ENCODE results near the gene RBBP4.
"Not testable (repeated sequence)": the region's sequence is repeated elsewhere in the genome, so short reads cannot be mapped to it uniquely, and the experiment has no call there.

Gene RBBP4

DNA sequence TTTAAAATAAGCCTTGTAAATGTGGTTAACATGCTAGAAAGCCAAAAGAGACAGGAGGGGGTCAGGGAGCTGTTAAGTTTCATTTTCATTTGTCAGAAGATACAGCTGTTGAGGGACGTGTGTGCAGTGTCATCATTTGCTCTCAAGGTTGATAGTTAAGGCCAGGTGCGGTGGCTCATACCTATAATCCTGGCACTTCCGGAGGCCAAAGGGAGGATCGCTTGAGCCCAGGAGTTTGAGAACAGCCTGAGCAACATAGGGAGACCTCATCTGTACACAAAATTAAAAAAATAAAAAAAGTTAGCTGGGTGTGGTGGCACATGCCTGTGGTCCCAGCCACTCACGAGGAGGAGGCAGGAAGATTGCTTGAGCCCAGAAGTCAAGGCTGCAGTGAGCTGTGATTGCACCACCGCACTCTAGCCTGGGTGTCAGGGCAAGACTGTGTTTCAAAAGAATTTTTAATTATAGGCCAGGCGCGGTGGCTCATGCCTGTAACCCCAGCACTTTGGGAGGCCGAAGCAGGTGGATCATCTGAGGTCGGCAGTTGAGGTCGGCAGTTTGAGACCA is 23.3 kb upstream of the RBBP4 start:
- H3K9me3 Mint-ChIP-seq, result peaks cover 2% of the 10 kb centered on the region
- ATAC-seq, result peak; percentile 75
- peak overlapping the region; percentile 89 for H3K27ac Mint-ChIP-seq
- no peaks in the 10 kb centered on the region for H3K27me3 Mint-ChIP-seq
- H3K4me1 Mint-ChIP-seq, result peaks cover 35% of the 10 kb centered on the region
- H3K4me3 Mint-ChIP-seq, result peak overlapping the region; percentile 66
- H3K36me3 Mint-ChIP-seq, result peaks cover 52% of the 10 kb centered on the region

DNA sequence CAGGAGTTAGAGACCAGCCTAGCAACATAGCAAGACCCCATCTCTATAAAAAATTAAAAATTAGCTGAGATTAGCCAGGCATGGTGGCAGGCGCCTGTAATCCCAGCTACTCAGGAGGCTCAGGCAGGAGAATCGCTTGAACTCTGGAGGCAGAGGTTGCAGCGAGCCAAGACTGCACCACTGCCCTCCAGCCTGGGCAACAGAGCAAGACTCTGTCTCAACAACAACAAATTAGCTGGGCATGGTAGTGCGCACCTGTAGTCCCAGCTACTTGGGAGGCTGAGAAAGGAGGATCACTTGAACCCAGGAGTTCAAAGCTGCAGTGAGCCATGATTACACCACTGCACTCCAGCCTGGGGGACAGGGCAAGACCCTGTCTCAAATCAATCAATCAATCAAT is 20.8 kb upstream of the RBBP4 start:
- H3K9me3 Mint-ChIP-seq, H3K27me3 Mint-ChIP-seq, H3K4me3 Mint-ChIP-seq, H3K27ac Mint-ChIP-seq, ATAC-seq: not testable (repeated sequence)
- peaks cover 38% of the 10 kb centered on the region for H3K36me3 Mint-ChIP-seq
- peaks cover 17% of the 10 kb centered on the region for H3K4me1 Mint-ChIP-seq

DNA sequence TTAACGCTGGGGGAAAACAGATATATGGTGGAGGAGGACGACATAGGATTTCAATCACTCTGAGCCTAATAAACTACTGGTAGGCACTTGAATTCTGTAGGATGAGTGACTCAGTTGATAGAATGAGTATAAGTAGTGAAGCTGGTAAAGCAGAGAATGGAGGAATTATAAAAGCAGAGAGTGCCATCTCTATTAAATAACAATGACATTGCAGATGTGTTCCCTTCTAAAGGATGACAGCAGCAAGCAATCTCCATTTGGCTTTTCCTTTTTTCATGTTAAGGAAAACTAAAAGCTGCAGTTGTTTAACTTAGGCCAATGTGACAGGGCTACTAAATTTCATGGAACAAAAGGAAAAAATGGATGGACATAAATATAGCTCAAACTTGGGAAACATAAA is 18.2 kb upstream of the RBBP4 start:
- Mint-ChIP-seq H3K9me3 (no peaks in the 10 kb centered on the region), H3K27ac (no peak overlapping the region), H3K4me1 (peaks cover 20% of the 10 kb centered on the region)

DNA sequence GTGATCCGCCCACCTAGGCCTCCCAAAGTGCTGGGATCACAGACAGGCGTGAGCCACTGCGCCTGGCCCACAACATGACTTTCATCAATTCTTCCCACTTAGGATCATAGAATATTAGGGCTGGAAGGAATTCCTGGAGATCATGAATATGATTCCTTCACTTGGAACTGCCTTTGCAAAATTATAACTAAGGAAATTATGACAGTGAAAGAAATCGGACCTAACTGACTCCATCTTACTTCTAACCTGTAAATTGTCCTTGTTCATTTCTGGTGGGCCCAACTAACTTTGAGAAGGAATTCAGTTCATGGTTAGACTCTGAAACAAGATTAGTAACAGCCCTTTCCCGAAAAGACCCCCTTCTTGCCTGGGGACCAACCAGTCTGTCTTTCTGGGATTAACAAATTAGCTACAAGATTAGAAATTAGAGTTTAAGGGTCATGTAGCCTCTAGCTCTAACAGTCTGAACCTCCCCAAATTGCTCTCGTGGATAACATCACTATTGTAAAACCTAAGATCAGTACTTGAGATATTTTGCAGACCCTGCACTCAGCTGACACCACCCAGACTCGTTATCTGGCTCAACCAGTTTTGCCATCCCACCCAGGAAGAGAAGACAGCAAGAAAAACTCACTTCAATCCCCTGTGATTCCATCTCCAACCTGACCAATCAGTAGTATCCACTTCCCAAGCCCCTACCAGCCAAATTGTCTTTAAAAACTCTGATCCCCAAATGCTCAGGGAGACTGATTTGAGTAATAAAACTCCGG is 15.3 kb upstream of the RBBP4 start:
- no peak for ATAC-seq
- Mint-ChIP-seq H3K36me3 (peaks cover 34% of the 10 kb centered on the region), H3K4me1 (peaks cover 13% of the 10 kb centered on the region), H3K27ac (no peak overlapping the region), H3K27me3 (no peaks in the 10 kb centered on the region), H3K4me3 (no peak overlapping the region), H3K9me3 (no peaks in the 10 kb centered on the region)

More for the DNA sequence above, 18.2 kb upstream of the RBBP4 start:
- no peak for ATAC-seq
- Mint-ChIP-seq H3K4me3 (no peak overlapping the region), H3K36me3 (peaks cover 44% of the 10 kb centered on the region), H3K27me3 (no peaks in the 10 kb centered on the region)

DNA sequence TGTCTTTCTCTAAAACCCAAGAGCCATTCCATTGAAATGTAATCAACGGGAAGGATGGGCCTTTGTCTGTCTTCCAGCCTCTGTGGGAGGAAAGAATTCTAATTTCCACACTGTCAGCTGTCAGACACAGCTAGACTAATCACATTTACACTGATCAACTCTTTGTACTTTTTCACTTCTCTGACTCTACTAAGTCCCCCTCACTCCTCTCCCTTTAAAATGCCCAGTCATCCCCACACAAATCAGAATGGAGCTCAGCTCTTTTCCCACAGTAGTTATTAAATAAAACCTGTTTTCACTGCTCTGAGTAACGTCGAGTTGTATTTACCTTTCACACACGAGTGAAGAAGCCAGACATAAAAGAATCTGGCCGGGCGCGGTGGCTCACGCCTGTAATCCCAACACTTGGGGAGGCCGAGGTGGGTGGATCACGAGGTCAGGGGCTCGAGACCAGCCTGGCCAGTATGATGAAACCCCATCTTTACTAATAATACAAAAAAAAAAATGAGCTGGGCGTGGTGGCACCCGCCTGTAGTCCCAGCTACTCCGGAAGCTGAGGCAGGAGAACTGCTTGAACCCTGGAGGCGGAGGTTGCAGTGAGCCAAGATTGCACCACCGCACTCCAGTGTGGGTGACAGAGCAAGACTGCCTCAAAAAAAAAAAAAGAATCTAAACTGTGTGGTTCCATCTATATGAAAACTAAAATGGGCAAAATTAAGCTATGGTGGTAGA is 13.9 kb upstream of the RBBP4 start:
- no peak for ATAC-seq
- Mint-ChIP-seq H3K27ac (no peak overlapping the region), H3K4me1 (peaks cover 13% of the 10 kb centered on the region), H3K4me3 (no peak overlapping the region), H3K9me3 (no peaks in the 10 kb centered on the region), H3K27me3 (no peaks in the 10 kb centered on the region), H3K36me3 (peaks cover 34% of the 10 kb centered on the region)

DNA sequence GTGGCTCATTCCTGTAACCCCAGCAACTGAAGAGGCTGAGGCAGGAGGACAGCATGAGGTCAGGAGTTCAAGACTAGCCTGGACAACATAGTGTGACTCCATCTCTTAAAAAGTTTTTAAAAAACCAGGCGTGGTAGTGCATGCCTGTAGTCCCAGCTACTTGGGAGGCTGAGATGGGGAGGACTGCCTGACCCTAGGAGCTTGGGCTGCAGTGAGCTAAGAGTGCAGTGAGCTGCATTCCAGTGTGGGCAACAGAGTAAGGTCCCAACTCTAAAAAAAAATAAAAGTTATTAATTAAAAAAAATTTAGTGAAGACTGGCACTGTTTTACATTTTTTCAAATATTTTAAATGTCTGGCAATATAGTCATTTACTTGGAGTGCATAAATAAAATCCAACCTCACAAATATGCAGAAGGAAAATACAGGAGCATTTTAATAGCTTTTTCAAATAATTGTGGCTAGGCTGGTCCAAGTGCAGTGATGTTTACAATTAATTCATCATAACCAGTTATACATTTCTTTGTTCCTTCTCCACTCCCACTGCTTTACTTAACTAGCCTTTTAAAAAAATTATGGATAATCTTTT is 11.4 kb upstream of the RBBP4 start:
- peaks cover 13% of the 10 kb centered on the region for H3K4me1 Mint-ChIP-seq
- no peak overlapping the region for H3K27ac Mint-ChIP-seq
- no peaks in the 10 kb centered on the region for H3K9me3 Mint-ChIP-seq
- H3K27me3 Mint-ChIP-seq, result no peaks in the 10 kb centered on the region
- no peak overlapping the region for H3K4me3 Mint-ChIP-seq
- H3K36me3 Mint-ChIP-seq, result peaks cover 20% of the 10 kb centered on the region
- ATAC-seq, result no peak

DNA sequence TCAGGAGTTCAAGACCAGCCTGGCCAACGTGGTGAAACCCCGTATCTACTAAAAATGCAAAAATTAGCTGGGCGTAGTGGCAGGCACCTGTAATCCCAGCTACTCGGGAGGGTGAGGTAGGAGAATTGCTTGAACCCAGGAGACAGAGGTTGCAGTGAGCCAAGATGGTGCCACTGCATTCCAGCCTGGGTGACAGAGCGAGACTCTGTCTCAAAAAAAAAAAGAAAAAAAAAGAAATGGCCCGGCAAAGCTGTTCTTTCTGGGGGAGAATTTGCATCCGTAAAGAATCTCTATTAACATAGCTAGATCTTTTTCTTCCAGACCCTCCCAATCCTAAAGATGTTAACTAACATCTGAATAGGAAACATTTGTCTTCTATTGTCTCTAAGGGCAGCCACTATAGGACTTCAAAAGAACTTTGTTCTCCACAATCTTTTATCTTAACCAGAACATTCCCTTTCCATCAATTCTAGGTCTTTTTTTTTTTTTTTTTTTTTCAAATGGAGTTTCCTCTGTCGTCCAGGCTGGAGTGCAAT is 8.6 kb upstream of the RBBP4 start:
- not testable (repeated sequence) for H3K9me3 Mint-ChIP-seq, H3K36me3 Mint-ChIP-seq, H3K4me3 Mint-ChIP-seq, H3K27ac Mint-ChIP-seq, H3K27me3 Mint-ChIP-seq, H3K4me1 Mint-ChIP-seq, ATAC-seq

DNA sequence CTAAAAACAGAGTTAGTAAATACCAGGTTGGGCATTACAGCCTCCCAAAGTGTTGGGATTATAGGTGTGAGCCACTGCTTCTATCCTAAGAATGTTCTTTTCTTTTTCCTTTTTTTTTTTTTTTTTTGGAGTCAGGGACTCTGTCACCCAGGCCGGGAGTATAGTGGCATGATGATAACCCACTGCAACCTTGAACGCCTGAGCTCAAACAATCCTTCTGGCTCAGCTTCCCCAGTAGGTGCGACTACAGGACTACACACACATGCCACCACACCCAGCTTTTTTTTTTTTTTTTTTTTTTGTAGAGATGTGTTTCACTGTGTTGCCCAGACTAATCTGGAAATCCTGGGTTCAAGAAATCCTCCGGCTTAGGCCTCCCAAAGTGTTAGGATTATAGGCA is 6.6 kb upstream of the RBBP4 start:
- Mint-ChIP-seq H3K4me1 (peaks cover 22% of the 10 kb centered on the region), H3K36me3 (no peaks in the 10 kb centered on the region), H3K27ac (no peak overlapping the region), H3K9me3 (no peaks in the 10 kb centered on the region), H3K27me3 (no peaks in the 10 kb centered on the region), H3K4me3 (no peak overlapping the region)
- ATAC-seq, result no peak

DNA sequence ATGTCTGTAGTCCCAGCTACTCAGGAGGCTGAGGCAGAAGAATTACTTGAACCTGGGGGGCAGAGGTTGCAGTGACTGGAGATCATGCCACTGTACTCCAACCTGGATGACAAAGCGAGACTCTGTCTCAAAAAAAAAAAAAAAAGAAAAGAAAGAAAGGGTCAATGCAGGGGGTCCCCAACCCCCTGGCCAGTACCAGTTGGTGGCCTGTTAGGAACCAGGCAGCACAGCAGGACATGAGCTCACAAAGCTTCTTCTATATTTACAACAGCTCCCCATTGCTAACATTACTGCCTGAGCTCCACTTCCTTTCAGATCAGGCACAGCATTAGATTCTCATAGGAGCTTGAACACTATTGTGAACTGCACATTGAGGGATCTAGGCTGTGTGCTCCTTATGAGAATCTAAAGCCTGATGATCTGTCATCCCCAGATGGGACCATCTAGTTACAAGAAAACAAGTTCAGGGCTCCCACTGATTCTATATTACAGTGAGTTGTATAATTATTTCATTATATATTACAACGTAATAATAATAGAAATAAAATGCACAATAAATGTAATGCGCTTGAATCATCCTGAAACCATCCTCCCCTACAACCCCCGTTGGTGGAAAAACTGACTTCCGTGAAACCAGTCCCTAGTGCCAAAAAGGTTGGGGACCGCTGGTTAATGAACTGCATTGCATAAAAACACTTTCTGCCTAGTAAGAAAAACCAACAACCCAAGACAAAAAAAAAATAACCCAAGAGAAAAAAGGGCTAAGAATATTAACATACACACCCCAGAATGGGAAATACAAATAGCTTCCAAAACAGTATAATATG is 3.5 kb upstream of the RBBP4 start:
- H3K9me3 Mint-ChIP-seq, result no peaks in the 10 kb centered on the region
- H3K27me3 Mint-ChIP-seq, result no peaks in the 10 kb centered on the region
- peak overlapping the region; percentile 55 for H3K4me3 Mint-ChIP-seq
- peak overlapping the region; percentile 97 for H3K27ac Mint-ChIP-seq
- no peak for ATAC-seq
- H3K4me1 Mint-ChIP-seq, result peaks cover 31% of the 10 kb centered on the region
- peaks cover 8% of the 10 kb centered on the region for H3K36me3 Mint-ChIP-seq

DNA sequence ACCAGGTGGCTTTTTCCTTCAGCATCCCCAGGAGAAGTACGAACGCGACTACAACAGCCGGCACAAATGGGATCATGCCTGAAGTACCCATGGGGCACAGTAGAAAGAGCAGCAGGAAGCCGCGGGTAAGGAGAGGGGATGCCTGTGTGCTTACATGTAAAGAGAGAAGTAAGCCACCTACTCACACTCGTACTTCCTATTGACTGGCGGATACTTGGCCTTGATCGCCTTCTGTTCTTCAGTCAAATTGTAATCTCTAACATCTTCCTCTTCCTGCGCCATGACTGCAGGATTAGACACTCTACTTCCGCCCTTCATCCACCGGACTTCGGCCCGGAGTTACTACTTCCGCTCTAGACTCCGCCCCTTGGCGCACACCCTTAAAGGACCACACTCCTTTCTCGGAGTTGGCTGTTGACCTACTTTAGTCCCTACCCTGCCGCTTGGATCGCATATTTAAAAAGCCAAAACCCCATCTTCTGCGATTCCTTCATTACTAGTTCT is 708 bp upstream of the RBBP4 start, which contains the start of gene ZBTB8OS:
Gene ZBTB8OS, minus strand, starts transcription at position 303 of the 504 bp plus-strand sequence. Its CDS starts 21 bp downstream, at position 282.
- no peaks in the 10 kb centered on the region for H3K9me3 Mint-ChIP-seq
- H3K27me3 Mint-ChIP-seq, result no peaks in the 10 kb centered on the region
- peak; percentile 89 for ATAC-seq
- H3K27ac Mint-ChIP-seq, result peak within 1 kb of the TSS; percentile 97
- H3K4me3 Mint-ChIP-seq, result peak within 1 kb of the TSS; percentile 81
- H3K4me1 Mint-ChIP-seq, result peaks cover 54% of the 10 kb centered on the region
- peaks cover 24% of the 10 kb centered on the region for H3K36me3 Mint-ChIP-seq

DNA sequence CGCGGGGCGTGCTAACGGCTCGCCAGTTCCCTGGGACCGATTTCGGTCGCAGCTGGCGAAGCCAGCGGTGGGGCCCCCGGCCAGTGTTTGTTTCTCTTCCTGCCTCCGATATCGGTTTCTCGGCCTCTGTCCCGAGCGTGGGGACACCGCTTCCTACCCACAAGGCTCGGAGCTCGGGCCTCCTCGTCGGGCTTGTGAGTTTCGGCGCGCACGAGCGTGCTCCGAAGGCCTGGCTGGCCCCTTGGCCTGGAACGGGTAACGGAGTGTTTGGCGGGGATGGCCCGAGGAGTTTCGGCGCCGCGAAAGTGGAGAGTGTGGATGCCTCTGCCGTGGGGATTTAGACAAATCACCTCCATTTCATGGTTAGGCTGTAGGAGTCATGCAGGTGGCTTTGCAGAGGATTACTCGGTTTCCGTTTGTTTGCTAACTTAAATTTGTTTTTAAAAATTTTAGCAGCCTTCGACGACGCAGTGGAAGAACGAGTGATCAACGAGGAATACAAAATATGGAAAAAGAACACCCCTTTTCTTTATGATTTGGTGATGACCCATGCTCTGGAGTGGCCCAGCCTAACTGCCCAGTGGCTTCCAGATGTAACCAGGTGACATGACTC is 559 bp downstream of the RBBP4 start:
- peak overlapping the region; percentile 97 for H3K27ac Mint-ChIP-seq
- no peaks in the 10 kb centered on the region for H3K9me3 Mint-ChIP-seq
- H3K4me1 Mint-ChIP-seq, result peaks cover 60% of the 10 kb centered on the region
- no peaks in the 10 kb centered on the region for H3K27me3 Mint-ChIP-seq
- H3K36me3 Mint-ChIP-seq, result peaks cover 31% of the 10 kb centered on the region
- peak; percentile 1 for ATAC-seq
- H3K4me3 Mint-ChIP-seq, result peak overlapping the region; percentile 81

DNA sequence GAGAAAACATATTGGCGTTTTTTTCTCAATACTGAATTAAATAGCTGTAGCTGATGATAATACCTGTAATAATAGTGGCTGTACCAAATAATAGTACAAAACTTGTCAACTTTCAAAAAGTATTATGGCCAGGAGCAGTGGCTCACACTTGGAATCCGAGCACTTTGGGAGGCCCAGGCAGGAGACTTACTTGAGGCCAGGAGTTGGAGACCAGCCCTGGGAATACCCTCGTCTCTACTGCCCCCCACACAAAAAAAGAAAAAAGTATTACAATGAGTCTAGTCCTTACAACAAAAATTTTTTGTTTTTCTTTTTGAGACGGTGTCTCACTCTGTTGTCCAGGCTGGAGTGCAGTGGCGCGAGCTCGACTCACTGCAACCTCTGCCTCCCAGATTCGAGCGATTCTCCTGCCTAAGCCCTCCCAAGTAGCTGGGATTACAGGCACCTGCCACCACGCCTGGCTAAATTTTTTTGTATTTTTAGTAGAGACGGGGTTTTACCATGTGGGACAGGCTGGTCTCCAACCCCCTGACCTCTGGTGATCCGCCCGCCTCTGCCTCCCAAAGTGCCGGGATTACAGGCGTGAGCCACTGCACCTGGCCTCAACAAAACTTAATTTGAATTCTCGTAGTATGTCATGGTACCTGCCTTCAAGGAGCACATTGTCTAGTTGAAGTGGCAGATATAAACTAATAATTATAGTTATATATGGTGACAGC is 1.4 kb downstream of the RBBP4 start:
- no peak for ATAC-seq
- H3K4me1 Mint-ChIP-seq, result peaks cover 63% of the 10 kb centered on the region
- H3K9me3 Mint-ChIP-seq, result no peaks in the 10 kb centered on the region
- peak overlapping the region; percentile 97 for H3K27ac Mint-ChIP-seq
- peak overlapping the region; percentile 81 for H3K4me3 Mint-ChIP-seq
- no peaks in the 10 kb centered on the region for H3K27me3 Mint-ChIP-seq
- H3K36me3 Mint-ChIP-seq, result peaks cover 39% of the 10 kb centered on the region

DNA sequence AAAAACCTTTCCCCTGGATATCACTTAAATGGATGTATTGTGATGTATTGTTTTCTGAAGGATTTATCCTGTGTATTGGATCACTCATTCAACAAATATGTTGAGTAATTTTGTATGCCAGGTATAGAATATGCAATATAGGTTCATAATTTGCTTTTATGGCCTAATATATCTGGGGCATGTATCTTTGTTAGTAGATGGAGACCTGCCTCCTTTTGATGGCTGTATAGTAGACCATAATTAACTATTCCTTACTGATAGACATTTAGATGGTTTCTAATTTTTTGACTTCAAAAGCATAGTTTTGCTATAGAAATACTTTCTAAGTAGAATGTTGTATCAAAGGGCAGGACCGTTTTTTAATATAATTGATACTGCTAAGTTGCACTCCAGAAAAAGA is 8.6 kb downstream of the RBBP4 start:
- ATAC-seq, result no peak
- Mint-ChIP-seq H3K9me3 (no peaks in the 10 kb centered on the region), H3K36me3 (peaks cover 66% of the 10 kb centered on the region), H3K27ac (no peak overlapping the region), H3K4me1 (peaks cover 37% of the 10 kb centered on the region), H3K27me3 (no peaks in the 10 kb centered on the region), H3K4me3 (no peak overlapping the region)
